ENCODE measurements around the gene SOD1.
"Not testable (repeated sequence)": the region's sequence is repeated elsewhere in the genome, so short reads cannot be mapped to it uniquely, and the experiment has no call there.

Gene SOD1

DNA sequence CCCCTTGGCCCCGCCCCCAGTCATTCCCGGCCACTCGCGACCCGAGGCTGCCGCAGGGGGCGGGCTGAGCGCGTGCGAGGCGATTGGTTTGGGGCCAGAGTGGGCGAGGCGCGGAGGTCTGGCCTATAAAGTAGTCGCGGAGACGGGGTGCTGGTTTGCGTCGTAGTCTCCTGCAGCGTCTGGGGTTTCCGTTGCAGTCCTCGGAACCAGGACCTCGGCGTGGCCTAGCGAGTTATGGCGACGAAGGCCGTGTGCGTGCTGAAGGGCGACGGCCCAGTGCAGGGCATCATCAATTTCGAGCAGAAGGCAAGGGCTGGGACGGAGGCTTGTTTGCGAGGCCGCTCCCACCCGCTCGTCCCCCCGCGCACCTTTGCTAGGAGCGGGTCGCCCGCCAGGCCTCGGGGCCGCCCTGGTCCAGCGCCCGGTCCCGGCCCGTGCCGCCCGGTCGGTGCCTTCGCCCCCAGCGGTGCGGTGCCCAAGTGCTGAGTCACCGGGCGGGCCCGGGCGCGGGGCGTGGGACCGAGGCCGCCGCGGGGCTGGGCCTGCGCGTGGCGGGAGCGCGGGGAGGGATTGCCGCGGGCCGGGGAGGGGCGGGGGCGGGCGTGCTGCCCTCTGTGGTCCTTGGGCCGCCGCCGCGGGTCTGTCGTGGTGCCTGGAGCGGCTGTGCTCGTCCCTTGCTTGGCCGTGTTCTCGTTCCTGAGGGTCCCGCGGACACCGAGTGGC lies at the start of gene SOD1:
TSS of gene SOD1 (plus strand) at position 158 of the 723 bp plus-strand sequence. CDS start at position 235, 77 bp downstream.
- DNase-seq, result peak; percentile 98

GRCh38 chr21:31611445-31611844 lies 48.0 kb upstream of the SOD1 start:
- DNase-seq, result no peak

- no peak for DNase-seq
These were observed 46.4 kb upstream of the SOD1 start for GRCh38 chr21:31612894-31613785.

GRCh38 chr21:31614705-31615104 lies 44.8 kb upstream of the SOD1 start:
- DNase-seq, result no peak

GRCh38 chr21:31616216-31616615 lies 43.3 kb upstream of the SOD1 start:
- DNase-seq, result no peak

DNA sequence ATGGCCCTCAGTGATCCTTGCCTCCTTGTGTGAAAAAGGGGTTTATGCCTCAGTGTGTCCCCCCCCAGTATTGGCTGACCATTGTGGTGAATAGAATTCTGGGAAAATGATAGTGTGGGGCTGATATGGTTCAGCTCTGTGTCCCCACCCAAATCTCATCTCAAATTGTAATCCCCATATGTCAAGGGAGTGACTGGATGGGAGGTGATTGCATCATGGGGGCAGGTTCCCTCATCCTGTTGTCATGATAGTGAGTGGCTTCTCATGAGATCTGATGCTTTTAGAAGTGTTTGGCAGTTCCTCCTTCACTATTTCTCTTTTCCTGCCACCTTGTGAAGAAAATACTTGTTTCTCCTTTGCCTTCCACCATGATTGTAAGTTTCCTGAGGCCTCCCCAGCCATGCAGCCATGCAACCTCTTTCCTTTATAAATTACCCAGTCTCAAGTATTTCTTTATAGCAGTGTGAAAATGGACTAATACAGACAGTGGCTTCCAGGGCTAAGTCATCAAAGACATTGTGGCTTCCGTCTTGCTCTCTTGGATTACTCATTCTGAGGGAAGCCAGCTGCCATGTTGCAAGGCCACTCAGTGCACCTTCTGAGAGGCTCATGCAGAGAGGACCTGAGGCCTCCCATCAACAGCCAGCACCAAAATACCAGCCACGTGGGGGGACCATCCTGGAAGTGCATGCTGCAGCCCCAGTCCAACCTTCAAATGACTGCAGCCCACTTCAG lies 40.6 kb upstream of the SOD1 start:
- DNase-seq, result no peak

GRCh38 chr21:31622397-31622796 lies 37.1 kb upstream of the SOD1 start:
- DNase-seq, result no peak

GRCh38 chr21:31623664-31624063 lies 35.8 kb upstream of the SOD1 start:
- DNase-seq, result no peak

DNA sequence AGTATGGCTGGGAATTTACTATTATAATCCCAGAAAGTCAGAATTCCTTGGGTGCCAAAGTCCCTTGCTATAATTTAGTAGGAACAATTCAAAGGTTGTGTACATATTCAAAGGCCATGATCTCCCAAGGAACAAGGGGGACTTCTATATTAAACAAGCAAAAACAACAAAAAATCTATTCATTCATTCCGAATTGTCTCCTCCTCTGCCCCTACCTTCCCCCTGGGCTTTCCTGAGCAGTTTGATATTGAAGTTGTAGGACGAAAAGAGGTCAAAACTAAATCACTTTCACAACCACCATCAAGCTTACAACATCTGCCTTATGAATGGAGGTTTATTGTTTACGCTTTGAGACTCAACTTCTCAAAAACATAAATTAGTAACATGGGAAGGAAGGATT lies 35.3 kb upstream of the SOD1 start:
- no peak for DNase-seq

DNA sequence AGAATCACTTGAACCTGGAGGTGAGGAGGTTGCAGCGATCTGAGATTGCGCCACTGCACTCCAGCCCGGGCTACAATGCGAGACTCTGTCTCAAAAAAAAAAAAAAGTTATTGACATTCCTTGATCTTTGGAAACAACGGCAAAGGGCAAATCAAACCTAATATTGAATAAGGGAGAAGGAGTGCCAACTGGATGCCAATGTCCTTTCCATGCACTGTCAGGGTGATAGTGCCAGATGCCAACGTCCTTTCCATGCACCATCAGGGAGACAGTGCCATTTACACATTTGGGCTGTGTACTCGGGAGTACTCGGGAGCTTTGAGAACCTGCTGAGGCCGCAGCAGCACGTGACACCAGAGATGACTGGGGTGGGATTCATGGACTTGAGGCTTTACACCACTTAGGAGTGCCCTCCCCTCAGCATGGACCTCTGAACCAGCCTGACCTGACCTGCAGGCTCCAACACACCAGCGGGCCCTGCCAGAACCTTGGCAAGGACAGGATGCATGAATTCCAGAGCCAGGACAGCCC lies 34.5 kb upstream of the SOD1 start:
- no peak for DNase-seq

- DNase-seq, result no peak
These were observed 29.4 kb upstream of the SOD1 start for GRCh38 chr21:31629972-31630711.

GRCh38 chr21:31631881-31632280 lies 27.6 kb upstream of the SOD1 start:
- DNase-seq, result not testable (repeated sequence)

- DNase-seq, result no peak
These were observed 24.5 kb upstream of the SOD1 start for GRCh38 chr21:31634993-31635392.

GRCh38 chr21:31636874-31637273 lies 22.6 kb upstream of the SOD1 start:
- DNase-seq, result no peak

DNA sequence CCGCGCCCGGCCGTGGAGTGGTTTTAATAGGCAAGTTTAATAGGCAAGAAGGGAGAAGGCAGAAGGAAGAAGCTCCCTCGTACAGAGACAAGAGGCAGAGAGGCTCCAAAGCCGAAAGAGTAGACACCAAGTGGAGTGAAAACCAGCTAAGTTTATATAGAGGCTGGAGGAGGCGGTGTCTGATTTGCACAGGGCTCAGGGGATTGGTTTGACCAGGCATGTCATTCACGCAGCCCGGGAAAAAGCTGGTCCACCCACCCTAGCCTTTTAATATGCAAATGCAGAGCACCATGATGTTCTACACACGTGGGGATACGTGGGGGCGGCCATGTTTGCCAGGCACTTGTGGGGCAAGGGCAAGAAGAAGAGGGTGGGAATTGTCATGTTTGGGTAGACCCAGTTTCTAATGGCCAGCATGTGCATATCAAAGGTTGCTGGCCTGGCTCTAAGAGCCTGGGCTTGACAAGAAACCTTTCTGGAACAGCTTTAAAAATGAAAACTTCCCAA lies 18.0 kb upstream of the SOD1 start:
- no peak for DNase-seq

DNA sequence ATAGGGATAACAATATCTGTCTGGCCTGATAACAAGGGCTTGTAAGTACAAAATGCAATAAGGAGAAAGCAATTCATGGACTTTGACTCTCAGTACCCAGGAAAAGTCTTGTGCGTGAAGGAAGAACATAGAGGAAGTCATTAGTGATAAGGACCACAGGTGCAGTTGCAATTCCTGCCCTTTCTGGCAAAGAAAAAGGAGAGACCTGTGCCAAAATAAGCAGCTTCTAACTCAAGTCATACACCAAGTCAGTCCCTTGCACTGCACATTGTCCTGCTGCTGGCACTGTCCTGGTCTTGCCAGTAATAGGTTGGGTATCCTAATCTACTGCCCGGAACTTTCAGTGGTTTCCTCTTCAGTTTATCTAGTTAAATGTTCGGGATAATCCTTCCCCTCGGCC lies 14.8 kb upstream of the SOD1 start:
- no peak for DNase-seq

- no peak for DNase-seq
These were observed 11.8 kb upstream of the SOD1 start for GRCh38 chr21:31647650-31648049.

- no peak for DNase-seq
These were observed 8.6 kb upstream of the SOD1 start for GRCh38 chr21:31650930-31651329.

DNA sequence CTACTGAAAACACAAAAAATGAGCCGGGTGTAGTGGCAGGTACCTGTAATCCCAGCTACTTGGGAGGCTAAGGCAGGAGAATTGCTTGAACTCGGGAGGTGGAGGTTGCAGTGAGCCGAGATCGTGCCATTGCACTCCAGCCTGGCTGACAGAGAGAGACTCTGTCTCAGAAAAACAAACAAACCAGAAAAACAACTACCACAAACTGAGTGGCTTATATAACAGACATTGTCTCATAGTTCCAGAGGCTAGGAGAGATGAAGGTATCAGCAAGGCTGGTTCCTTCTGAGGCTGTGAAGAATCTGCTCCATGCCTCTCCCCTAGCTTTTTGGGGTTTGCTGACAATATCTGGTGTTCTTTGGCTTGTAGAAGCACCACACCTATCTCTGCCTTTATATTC lies 8.0 kb upstream of the SOD1 start:
- not testable (repeated sequence) for DNase-seq

GRCh38 chr21:31654340-31654739 lies 5.2 kb upstream of the SOD1 start:
- no peak for DNase-seq

DNA sequence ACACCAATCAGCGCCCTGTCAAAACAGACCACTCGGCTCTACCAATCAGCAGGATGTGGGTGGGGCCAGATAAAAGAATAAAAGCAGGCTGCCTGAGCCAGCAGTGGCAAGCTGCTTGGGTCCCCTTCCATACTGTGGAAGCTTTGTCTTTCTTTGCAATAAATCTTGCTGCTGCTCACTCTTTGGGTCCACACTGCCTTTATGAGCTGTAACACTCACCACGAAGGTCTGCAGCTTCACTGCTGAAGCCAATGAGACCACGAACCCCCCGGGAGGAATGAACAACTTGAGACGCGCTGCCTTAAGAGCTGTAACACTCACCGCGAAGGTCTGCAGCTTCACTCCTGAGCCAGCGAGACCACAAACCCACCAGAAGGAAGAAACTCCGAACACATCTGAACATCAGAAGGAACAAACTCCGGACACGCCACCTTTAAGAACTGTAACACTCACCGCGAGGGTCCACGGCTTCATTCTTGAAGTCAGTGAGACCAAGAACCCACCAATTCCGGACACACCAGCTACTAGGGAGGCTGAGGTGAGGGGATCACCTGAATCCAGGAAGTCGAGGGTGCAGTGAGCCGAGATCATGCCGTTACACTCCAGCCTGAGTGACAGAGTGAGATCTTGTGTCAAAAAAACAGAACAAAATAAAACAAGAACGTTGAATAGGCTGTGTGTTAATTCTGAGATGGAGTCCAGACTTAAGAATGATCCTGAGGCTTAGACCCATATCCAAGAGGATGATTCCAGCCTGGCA lies 4.5 kb upstream of the SOD1 start:
- not testable (repeated sequence) for DNase-seq
